GM18858 (cell line): ENCODE data around the gene PRTFDC1.

Source experiments
- ATAC-seq: cut with Tn5 transposase; IDR thresholded peaks from one replicate; pipeline ENCODE4 v1.9.1; 2021; ENCODE audit not compliant: unreplicated experiment

The PRTFDC1 gene

DNA sequence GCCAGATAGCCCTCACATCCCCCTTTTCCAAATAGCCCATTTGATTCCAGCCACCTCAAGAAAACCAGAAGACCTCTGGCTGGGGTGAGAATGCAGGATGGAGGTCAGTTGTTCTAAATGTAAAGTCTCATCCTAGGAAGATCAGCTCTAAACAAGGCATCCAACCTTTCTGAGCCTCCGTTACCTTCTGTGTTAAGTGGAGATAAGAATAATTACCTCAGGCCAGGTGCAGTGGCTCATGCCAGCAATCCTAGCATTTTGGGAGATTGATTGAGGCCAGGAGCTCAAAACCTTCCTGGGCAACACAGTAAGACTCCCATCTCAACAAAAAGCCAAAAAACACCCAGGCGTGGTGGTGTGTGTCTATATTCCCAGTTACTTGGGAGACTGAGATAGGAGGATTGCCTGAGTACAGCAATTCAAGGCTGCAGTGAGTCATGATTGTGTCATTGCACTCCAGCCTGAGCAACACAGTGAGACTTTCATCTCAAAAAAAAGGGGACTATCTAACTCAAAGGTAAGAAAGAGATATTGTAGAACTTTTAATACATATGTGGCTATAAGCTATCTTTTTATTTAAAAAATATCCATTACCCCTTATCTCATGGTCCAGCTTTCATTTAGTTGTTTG is 43.5 kb downstream of the PRTFDC1 start:
- no peak for ATAC-seq

- no peak for ATAC-seq
Observed at GRCh38 chr10:24907956-24908355, 44.5 kb downstream of the PRTFDC1 start.

GRCh38 chr10:24906372-24906771 is 46.0 kb downstream of the PRTFDC1 start:
- no peak for ATAC-seq

GRCh38 chr10:24904824-24905223 is 47.6 kb downstream of the PRTFDC1 start:
- no peak for ATAC-seq

DNA sequence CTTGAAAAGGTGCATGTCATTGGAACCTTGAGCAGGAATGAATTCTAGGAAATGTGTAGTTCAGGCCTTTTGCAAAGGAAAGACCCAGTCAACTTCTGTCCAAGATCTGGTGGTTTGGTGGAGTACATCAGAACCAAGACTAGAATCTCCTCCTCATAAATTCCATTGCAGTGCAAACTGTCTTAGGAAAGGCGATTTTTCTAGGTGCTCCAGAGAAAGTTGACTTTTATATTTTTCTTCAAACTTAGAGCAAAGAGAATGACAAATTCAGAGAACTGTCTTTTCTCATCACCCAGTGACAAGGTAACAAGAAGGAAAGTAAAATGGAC is 50.0 kb downstream of the PRTFDC1 start:
- no peak for ATAC-seq

GRCh38 chr10:24901686-24902399 is 50.6 kb downstream of the PRTFDC1 start:
- peak; percentile 23 for ATAC-seq

DNA sequence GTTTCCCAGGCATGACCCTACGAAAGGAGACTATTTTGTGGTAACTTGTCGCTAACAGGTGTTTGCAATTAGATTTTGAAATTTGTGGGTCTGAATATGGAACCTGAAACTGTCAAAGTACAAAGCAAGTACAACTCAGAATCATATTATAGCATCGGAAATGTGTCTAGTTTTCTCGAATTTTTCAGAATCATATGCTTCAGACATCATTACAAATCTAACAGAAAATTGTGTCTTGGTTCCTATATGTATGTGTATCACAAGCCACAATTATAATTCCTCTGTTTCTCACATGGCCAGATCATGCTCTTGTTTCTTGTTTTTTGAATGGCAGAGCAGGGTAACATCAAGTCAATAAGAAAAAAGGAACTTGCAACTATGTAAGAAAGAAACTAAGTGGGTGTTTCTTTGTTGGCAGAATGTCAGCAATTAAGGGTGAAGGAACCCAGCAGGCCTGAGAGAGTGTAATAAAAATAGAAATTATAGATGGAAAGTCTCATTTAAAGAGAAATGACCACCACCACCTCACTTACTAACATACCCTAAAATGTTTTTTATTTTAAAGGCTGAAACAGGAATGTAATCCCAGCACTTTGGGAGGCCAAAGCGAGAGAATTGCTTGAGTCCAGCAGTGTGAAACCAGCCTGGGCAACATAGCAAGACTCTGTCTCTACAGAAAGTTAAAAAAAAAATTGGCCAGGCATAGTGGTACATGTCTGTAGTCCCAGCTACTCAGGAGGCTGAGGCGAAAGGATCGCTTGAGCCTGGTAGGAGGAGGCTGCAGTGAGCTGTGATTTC is 51.3 kb downstream of the PRTFDC1 start:
- ATAC-seq, result peak; percentile 77

GRCh38 chr10:24899571-24899970 is 52.8 kb downstream of the PRTFDC1 start:
- no peak for ATAC-seq

- no peak for ATAC-seq
Observed at GRCh38 chr10:24898501-24898900, 53.9 kb downstream of the PRTFDC1 start.

DNA sequence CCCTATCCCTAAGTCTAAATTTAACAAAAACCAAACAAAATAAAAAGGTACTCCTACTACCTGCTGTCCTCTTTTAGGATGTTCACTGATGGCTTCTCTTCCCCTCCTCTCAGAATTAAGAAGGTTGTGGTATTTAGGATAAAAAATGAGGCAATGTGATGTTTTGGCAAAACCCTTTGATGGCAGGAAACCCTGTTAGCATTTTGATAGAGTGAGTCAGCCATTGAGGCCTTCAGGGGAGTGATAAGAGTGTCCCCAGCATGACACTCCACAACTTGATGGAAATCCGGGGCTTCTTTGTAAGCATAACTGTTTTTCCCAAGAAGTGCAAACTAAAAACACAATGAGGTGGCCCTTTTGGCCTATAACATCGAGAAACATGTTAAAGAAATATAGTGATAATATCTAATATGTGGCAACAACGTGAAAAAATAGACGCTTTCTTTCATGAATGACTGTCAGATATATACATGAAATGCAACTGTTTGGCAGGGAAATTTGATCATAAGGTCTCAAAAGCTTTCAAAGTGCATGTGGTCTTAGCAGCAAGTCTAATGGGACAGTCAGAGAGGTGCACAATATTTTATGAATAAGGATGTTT is 55.0 kb downstream of the PRTFDC1 start:
- ATAC-seq, result no peak

GRCh38 chr10:24894728-24895127 is 57.7 kb downstream of the PRTFDC1 start:
- ATAC-seq, result no peak

- no peak for ATAC-seq
Observed at GRCh38 chr10:24894309-24894708, 58.1 kb downstream of the PRTFDC1 start.

GRCh38 chr10:24893127-24893526 is 59.3 kb downstream of the PRTFDC1 start:
- ATAC-seq, result no peak

DNA sequence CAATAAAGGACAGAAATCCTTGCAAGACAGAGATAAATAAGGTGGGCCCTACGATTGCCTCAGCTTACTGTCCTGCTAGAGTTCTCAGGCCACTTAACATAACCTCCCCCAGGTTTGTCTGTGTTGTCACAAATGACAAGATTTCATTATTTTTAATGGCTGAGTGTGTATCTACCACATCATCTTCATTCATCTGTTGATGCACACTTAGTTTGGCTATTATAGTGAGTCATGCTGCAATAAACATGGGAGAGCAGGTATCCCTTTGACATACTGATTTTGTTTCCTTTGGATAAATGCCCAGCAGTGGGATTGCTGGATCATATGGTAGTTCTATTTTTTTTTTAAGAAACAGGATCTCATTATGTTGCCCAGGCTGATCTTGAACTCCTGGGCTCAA is 60.6 kb downstream of the PRTFDC1 start:
- no peak for ATAC-seq

- ATAC-seq, result no peak
Observed at GRCh38 chr10:24889639-24890038, 62.8 kb downstream of the PRTFDC1 start.

GRCh38 chr10:24887855-24888231 is 64.6 kb downstream of the PRTFDC1 start:
- peak; percentile 14 for ATAC-seq

DNA sequence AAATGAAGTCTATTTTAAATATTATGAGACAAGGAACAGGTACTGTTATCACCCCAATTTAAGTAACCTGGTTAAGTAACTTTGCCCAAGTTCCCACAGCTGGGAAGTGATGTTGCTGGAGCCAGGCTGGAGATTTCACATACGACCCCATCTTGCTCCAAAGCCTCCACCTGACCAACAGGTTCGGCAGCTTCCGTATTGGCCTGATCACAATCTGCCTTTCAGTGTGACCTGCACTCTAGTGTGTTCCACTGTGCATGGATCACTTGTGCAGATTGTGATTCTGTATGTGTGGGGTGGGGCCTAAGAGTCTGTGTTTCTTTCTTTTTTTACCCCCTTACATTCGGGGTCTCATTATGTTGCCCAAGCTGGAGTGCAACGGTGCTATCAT is 66.1 kb downstream of the PRTFDC1 start:
- ATAC-seq, result no peak

DNA sequence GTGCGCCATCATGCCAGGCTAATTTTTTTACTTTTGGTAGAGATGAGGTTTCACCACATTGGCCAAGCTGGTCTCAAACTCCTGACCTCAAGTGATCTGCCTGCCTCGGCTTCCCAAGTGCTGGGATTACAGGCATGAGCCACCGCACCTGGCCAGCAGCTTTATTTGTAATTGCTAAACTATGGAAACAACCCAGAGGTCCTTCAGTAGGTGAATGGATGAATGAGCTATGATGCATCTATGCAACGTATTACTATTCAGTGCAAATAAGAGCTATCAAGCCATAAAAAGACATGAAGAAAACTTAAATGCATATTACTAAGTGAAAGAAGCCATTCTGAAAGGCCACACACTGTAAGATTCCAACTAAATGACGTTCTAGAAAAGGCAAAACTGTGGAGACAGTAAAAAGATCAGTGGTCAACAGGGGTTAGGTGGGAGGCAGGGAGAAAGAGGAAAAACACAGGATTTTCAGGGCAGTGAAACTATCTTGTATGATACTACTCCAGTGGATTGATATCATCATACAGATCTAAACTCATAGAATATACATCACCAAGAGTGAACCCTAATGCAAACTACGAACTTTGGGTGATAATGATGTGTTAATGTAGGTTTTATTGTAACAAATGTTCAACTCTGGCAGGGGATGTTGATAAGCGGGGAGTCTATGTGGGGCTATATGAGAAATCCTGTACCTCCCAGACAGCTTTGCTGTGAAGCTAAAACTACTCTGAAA is 66.7 kb downstream of the PRTFDC1 start:
- no peak for ATAC-seq

- ATAC-seq, result no peak
Observed at GRCh38 chr10:24884793-24885192, 67.6 kb downstream of the PRTFDC1 start.

DNA sequence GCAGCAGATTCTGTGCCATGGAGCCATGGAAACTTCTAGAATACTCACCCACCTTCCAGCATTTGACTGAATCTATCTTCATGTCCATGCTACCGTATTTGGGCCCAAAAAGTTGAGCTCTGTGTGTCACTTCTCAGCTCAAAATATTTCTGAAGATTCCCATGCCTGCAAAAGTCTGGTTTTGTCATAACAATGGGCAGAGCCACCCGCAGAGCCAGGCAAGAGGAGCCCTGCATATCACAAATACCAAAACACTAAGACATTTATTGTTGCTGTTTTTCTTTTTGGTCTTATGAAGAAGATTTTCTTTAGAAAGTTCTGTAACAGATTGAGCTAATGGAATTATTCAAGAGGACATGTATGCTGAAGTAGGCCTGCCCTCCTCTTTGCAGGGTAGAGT is 68.1 kb downstream of the PRTFDC1 start:
- ATAC-seq, result no peak

- ATAC-seq, result no peak
Observed at GRCh38 chr10:24883176-24883575, 69.2 kb downstream of the PRTFDC1 start.
